Femur (tissue), 1 donor: Measurements from ENCODE around the gene DZIP3.

Source experiments
- DNase-seq: peaks from one replicate; pipeline ENCODE4 v3.0.0-alpha.2; 2017

DZIP3 gene

GRCh38 chr3:108713009-108713516 is 123.5 kb downstream of the DZIP3 start:
- DNase-seq, result no peak

DNA sequence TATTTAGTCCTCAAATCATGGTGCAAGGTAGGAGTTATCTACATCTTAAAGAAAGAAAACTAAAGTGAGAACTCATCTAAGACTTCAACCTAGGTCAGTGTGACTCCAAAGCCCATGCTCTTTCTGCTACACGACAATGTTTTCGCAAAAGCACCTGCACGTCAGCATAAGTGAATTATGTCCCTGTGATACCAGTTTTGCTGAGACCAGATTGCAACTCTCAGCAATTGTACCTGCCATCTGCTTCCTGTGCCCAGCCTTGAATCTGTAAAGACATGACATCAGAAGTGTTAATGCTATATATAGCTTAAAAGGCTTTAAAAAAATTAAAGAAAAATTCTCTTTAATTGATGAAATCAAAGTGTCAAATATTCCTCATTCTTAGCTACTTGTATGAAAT is 124.3 kb downstream of the DZIP3 start:
- no peak for DNase-seq

- DNase-seq, result no peak
These were observed 128.9 kb downstream of the DZIP3 start for GRCh38 chr3:108718454-108718853.

- no peak for DNase-seq
These were observed 129.8 kb downstream of the DZIP3 start for GRCh38 chr3:108719178-108719806.

DNA sequence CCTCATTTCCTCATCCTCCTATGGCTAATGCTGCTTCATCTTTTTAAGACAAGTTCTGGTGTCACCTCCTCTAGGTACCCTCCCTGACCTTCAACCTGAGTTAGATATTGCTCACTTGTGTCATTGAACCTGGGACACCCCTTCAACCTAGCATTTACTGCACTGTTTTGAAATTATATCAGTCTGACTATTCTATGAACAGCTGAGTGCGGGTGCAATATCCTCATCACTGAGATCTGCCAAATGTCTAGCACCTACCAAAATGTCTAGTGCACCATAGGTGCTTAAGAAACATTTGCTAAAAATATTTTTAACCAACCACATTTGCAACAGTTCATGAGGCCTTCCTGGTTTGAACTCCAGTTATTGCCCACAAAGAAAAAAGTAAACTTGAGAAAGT is 133.2 kb downstream of the DZIP3 start:
- no peak for DNase-seq

- no peak for DNase-seq
These were observed 134.6 kb downstream of the DZIP3 start for GRCh38 chr3:108724101-108724500.

- DNase-seq, result no peak
These were observed 138.6 kb downstream of the DZIP3 start for GRCh38 chr3:108728105-108728504.

DNA sequence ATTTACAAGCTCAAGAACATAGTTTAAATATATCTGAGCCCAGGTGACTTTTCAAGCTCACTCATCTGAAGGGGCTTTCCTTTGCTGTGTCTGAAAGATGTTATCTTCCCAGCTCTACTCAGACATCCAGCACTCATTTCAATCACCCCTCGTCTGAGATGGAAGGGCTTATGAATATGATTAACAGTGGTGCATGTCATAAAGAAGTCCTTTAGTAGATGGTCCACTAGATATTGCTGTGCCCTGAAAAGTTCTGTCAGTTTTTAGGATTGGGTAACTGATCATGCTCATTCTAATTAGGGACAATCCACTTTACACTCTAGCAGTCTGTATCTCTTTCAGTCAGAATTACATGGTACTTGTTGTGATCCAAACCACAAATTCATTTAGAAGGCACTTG is 139.4 kb downstream of the DZIP3 start:
- no peak for DNase-seq

DNA sequence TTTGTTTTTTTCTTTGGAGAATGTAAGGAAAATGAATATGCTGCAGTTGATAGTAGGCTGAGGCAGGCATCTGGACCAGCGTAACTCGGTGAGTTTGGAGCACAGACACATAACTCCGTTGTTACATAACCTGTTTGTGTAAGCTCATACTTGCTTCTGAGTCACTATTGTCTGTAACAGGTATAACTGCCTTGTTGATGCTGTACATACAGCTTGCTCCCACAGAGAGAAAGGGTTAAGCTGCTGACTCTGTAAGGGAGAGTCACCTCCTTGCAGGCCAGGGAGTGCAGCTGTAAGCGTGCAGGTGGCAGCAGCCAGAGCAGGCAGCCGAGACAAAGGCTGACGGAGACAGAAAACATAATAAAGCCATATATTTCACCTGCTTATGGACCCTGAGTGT is 147.3 kb downstream of the DZIP3 start:
- DNase-seq, result no peak

DNA sequence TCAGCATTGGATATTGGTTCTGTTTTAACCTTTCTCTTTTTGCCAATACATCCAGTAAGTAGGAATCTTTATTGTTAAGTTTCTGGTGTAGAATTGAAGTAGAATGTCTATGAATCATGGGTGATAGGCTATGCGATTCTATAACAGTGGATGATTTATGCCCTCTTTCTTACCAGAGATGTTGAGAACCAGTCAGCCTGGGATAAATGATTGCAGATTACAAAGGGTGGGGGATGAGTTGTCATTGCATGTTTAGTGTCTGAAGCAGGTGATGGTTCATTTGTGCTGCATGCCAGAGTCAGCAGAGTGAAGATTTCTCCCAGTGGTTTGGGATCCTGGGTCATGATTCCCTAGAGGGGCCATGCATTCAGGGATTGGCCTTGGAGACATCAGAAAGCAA is 153.4 kb downstream of the DZIP3 start:
- no peak for DNase-seq
